Ishikawa (cell line): ENCODE results near the gene GABRA4.

Experiments used
- CEBPB ChIP-seq: IDR thresholded peaks from 2 replicates; pipeline ENCODE4 v1.6.1; 2012
- CREB1 ChIP-seq: IDR thresholded peaks from 2 replicates; pipeline ENCODE4 v1.6.1; 2012; ENCODE audit warnings: low read depth
- EGR1 ChIP-seq: IDR thresholded peaks from 2 replicates; pipeline ENCODE4 v1.6.1; 2012
- EP300 ChIP-seq: IDR thresholded peaks from 2 replicates; pipeline ENCODE4 v1.6.1; 2012; ENCODE audit warnings: borderline replicate concordance
- FOXM1 ChIP-seq: IDR thresholded peaks from 2 replicates; pipeline ENCODE4 v1.6.1; 2012; ENCODE audit warnings: low read depth, borderline replicate concordance
- NFIC ChIP-seq: IDR thresholded peaks from 2 replicates; pipeline ENCODE4 v1.6.1; 2012
- RAD21 ChIP-seq: IDR thresholded peaks from 2 replicates; pipeline ENCODE4 v1.6.1; 2012; ENCODE audit warnings: low read depth
- TAF1 ChIP-seq: IDR thresholded peaks from 2 replicates; pipeline ENCODE4 v1.6.1; 2012; ENCODE audit warnings: low read depth, mild to moderate bottlenecking
- TCF12 ChIP-seq: IDR thresholded peaks from 2 replicates; pipeline ENCODE4 v1.6.1; 2012; ENCODE audit warnings: low read depth
- TEAD4 ChIP-seq: IDR thresholded peaks from 2 replicates; pipeline ENCODE4 v1.6.1; 2012
- YY1 ChIP-seq: IDR thresholded peaks from 2 replicates; pipeline ENCODE4 v1.6.1; 2012; ENCODE audit warnings: low read depth
- ZBTB7A ChIP-seq: IDR thresholded peaks from 2 replicates; pipeline ENCODE4 v1.6.1; 2012; ENCODE audit warnings: low read depth
- TF ChIP-seq, protein P1 (sequence below): IDR thresholded peaks from 2 replicates; pipeline ENCODE4 v1.6.1; 2012
- TF ChIP-seq, protein P2 (sequence below): IDR thresholded peaks from 2 replicates; pipeline ENCODE4 v1.6.1; 2012
- TF ChIP-seq, protein P3 (sequence below): IDR thresholded peaks from 2 replicates; pipeline ENCODE4 v1.6.1; 2012; ENCODE audit warnings: low read depth, mild to moderate bottlenecking

GABRA4 gene

DNA sequence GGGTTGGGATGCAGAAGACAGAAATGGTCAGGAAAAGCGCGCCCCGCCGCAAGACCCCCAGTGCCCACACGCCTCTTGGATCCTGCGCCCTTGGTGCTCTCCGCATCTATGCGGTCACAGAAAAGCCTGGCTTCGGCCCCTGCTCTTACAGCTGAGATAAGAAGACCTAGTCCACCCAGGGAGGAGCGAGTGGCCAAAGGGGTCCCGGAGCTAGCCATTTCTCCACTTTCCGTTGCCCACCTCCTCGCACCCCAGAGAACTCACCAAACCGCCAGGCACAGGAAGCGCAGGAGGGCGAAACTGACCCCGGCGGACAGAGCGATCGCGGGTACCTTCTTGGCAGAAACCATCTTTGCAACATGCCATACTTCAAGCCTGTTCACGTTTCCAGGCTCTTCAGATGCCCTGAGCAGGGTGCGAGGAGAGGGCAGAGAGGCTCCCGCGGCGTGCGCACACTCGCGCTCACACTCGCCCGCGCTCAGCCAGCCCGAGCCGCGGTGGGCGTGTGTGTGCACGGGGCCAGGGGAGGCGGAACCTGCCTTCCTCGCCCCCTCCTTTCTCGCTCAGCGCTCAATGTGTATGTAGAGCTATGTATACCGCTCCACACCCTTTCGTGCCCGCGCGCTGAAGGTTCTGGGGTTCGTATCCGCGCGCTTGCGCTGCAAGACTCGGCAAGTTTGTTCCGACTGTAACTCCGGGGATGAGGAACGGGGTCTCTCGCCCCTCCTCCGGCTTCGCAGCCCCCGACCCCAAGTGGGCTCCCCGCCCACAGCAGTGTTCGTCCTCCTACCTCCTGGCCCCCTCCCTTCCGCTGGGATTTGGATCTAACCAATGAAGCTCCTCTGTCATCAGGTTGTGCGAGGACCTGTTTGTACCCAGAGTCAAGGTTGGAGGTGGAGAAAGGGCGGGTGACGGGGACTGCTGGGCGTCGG lies at the start of gene GABRA4:
GABRA4 (minus strand) TSS at position 507 of the 932 bp plus-strand sequence; CDS start at position 350, 157 bp downstream.
- TF ChIP-seq FOXM1 (no peak), NFIC (no peak), TCF12 (no peak), ZBTB7A (no peak), CEBPB (no peak), RAD21 (no peak), EP300 (no peak), TAF1 (no peak), CREB1 (no peak), EGR1 (no peak), TEAD4 (no peak), YY1 (no peak)
- TF ChIP-seq, protein P1, sequence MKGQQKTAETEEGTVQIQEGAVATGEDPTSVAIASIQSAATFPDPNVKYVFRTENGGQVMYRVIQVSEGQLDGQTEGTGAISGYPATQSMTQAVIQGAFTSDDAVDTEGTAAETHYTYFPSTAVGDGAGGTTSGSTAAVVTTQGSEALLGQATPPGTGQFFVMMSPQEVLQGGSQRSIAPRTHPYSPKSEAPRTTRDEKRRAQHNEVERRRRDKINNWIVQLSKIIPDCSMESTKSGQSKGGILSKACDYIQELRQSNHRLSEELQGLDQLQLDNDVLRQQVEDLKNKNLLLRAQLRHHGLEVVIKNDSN: no peak
- TF ChIP-seq, protein P2, sequence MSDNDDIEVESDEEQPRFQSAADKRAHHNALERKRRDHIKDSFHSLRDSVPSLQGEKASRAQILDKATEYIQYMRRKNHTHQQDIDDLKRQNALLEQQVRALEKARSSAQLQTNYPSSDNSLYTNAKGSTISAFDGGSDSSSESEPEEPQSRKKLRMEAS: no peak
- TF ChIP-seq, protein P3, sequence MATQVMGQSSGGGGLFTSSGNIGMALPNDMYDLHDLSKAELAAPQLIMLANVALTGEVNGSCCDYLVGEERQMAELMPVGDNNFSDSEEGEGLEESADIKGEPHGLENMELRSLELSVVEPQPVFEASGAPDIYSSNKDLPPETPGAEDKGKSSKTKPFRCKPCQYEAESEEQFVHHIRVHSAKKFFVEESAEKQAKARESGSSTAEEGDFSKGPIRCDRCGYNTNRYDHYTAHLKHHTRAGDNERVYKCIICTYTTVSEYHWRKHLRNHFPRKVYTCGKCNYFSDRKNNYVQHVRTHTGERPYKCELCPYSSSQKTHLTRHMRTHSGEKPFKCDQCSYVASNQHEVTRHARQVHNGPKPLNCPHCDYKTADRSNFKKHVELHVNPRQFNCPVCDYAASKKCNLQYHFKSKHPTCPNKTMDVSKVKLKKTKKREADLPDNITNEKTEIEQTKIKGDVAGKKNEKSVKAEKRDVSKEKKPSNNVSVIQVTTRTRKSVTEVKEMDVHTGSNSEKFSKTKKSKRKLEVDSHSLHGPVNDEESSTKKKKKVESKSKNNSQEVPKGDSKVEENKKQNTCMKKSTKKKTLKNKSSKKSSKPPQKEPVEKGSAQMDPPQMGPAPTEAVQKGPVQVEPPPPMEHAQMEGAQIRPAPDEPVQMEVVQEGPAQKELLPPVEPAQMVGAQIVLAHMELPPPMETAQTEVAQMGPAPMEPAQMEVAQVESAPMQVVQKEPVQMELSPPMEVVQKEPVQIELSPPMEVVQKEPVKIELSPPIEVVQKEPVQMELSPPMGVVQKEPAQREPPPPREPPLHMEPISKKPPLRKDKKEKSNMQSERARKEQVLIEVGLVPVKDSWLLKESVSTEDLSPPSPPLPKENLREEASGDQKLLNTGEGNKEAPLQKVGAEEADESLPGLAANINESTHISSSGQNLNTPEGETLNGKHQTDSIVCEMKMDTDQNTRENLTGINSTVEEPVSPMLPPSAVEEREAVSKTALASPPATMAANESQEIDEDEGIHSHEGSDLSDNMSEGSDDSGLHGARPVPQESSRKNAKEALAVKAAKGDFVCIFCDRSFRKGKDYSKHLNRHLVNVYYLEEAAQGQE: no peak

DNA sequence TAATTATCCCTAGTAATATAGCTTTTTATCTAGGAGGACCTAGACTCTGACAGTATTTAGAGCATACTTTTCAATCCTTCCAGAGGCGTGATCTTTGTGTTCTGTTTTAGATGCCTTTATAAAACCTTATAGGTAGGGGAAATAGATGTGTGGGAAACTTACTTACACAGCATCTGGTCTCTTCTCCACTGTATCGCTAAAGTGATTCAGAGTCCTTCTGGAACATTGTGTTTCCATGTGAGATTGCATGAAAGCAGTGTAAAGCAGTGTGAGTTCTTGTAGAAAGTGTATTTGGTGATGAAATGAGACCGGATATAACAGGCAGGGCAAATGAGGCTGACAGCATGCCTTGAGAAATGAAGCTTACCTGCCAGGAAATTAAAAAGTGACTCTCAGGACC lies 47.4 kb upstream of the GABRA4 start:
- TF ChIP-seq ZBTB7A: no peak
- TF ChIP-seq, protein P1: no peak

DNA sequence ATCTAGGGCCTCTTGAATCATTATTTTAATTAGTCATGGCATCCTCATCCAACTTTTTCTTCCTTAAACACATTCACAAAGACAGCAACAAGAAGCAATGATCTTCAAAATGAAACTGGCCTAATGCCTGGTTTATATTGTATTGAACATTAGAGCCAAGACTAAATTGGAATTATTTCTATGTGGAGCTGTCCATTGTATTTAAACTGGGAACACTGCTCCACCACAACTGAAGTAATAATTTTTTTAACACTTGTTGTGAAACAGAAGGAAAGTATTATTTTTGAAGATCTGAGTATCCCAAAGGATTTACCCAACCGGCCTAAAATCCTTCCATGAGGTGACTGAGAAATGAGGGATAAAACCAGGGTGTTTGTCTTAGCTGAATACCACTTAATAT lies 44.9 kb upstream of the GABRA4 start:
- TF ChIP-seq RAD21: no peak
- TF ChIP-seq, protein P3: peak; percentile 64
- no peak for TF ChIP-seq EP300

DNA sequence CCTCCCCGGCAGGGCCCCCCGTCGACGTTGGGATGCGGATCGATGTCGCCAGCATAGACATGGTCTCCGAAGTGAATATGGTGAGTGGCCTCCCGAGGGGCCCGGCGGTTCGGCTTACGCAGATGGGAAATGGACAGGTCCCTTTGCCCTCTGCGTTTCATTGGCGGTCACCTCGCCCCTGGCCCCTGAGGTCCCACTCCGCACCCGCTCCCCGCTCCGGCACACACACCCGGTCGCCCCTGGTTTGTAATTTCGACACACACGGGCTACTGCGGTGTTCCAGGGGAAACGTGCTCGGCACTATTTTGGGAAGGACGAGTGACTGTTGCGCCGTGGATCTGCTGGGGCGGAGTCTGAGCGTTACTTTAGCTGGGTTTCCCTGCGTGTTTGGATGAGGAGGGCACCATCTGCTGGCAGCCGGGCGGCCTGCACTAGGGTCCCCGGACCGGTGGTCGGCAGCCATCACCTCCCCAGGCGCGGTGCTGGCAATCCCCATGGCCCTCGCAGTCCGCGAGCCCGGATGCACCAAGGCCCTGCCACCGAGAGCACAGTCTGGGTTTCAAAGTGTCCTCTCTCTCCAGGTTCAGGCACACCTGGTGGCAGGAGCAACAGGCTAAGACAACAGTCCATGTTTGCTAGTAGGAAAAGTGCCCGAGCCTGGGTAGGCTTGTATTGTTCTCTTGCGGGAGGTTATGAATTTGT lies 39.2 kb upstream of the GABRA4 start:
- TF ChIP-seq, protein P1: no peak
- no peak for TF ChIP-seq TEAD4
- peak; percentile 30; the same call in 1 of the 2 replicates for TF ChIP-seq RAD21
- TF ChIP-seq EGR1: no peak
- no peak for TF ChIP-seq TCF12
- TF ChIP-seq, protein P3: no peak
- TF ChIP-seq NFIC: no peak
